ENCODE measurements around the gene ASAP2.

The ASAP2 gene

GRCh38 chr2:9205963-9206948 is at the start of gene ASAP2:
TSS of gene ASAP2 (plus strand) at chr2:9206812. CDS start at chr2:9207105, 293 bp downstream.
- peak; percentile 75 for DNase-seq

- DNase-seq = no peak
Observed at GRCh38 chr2:9158786-9159779, 47.5 kb upstream of the ASAP2 start.

- DNase-seq = no peak
Observed at GRCh38 chr2:9160732-9161131, 45.9 kb upstream of the ASAP2 start.

- DNase-seq = no peak
Observed at GRCh38 chr2:9162841-9163240, 43.8 kb upstream of the ASAP2 start.

- DNase-seq = no peak
Observed at GRCh38 chr2:9163306-9164111, 43.1 kb upstream of the ASAP2 start.

- no peak for DNase-seq
Observed at GRCh38 chr2:9164112-9164608, 42.5 kb upstream of the ASAP2 start.

GRCh38 chr2:9165625-9166024 is 41.0 kb upstream of the ASAP2 start:
- DNase-seq = peak; percentile 44

GRCh38 chr2:9166579-9167377 is 39.8 kb upstream of the ASAP2 start:
- DNase-seq = peak; percentile 20

- no peak for DNase-seq
Observed at GRCh38 chr2:9167718-9168657, 38.6 kb upstream of the ASAP2 start.

- peak; percentile 63 for DNase-seq
Observed at GRCh38 chr2:9168821-9169221, 37.8 kb upstream of the ASAP2 start.

- DNase-seq = no peak
Observed at GRCh38 chr2:9169349-9170107, 37.1 kb upstream of the ASAP2 start.

GRCh38 chr2:9170458-9171130 is 36.0 kb upstream of the ASAP2 start:
- no peak for DNase-seq

GRCh38 chr2:9174771-9175437 is 31.7 kb upstream of the ASAP2 start:
- no peak for DNase-seq

- DNase-seq = peak; percentile 45
Observed at GRCh38 chr2:9178110-9178903, 28.3 kb upstream of the ASAP2 start.

GRCh38 chr2:9178904-9179571 is 27.6 kb upstream of the ASAP2 start:
- peak; percentile 48 for DNase-seq

- no peak for DNase-seq
Observed at GRCh38 chr2:9179572-9180201, 26.9 kb upstream of the ASAP2 start.

All from RPMI8226 (cell line).